ENCODE measurements around the gene SMDT1. TPM values are rescaled to one million over a fixed set of nuclear protein-coding genes. Genes with fewer than 3 reads are reported as not detected.
"Not testable (repeated sequence)": the region's sequence is repeated elsewhere in the genome, so short reads cannot be mapped to it uniquely, and the experiment has no call there.

SMDT1 gene
- total RNA-seq, 2 donors from 2014 or later = 9.6 to 11.9 TPM

- no peak for TF ChIP-seq CTCF (IDR thresholded peaks at IDR 0.05)
- H3K4me3 ChIP-seq = no peak overlapping the region
- DNase-seq (ENCODE audit: low spot score) = no peak
- no peaks in the 10 kb centered on the region for H3K27me3 ChIP-seq
- no peak overlapping the region for H3K27ac ChIP-seq
- H3K36me3 ChIP-seq = no peaks in the 10 kb centered on the region
- no peaks in the 10 kb centered on the region for H3K4me1 ChIP-seq
- H3K9me3 ChIP-seq = no peaks in the 10 kb centered on the region
Observed at GRCh38 chr22:42127606-42128005, 48.1 kb downstream of the SMDT1 start.

DNA sequence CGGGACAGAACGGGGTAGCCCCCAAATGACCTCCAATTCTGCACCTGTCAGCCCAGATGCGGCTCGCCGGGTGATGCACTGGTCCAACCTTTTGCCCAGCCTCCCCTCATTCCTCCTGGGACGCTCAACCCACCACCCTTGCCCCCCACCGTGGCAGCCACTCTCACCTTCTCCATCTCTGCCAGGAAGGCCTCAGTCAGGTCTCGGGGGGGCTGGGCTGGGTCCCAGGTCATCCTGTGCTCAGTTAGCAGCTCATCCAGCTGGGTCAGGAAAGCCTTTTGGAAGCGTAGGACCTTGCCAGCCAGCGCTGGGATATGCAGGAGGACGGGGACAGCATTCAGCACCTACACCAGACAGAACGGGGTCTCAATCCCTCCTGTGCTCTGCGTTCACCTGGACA, 48.5 kb downstream of the SMDT1 start:
- not testable (repeated sequence) for DNase-seq (ENCODE audit: low spot score); H3K4me1 ChIP-seq; H3K27ac ChIP-seq; H3K9me3 ChIP-seq; H3K4me3 ChIP-seq; H3K27me3 ChIP-seq; H3K36me3 ChIP-seq

DNA sequence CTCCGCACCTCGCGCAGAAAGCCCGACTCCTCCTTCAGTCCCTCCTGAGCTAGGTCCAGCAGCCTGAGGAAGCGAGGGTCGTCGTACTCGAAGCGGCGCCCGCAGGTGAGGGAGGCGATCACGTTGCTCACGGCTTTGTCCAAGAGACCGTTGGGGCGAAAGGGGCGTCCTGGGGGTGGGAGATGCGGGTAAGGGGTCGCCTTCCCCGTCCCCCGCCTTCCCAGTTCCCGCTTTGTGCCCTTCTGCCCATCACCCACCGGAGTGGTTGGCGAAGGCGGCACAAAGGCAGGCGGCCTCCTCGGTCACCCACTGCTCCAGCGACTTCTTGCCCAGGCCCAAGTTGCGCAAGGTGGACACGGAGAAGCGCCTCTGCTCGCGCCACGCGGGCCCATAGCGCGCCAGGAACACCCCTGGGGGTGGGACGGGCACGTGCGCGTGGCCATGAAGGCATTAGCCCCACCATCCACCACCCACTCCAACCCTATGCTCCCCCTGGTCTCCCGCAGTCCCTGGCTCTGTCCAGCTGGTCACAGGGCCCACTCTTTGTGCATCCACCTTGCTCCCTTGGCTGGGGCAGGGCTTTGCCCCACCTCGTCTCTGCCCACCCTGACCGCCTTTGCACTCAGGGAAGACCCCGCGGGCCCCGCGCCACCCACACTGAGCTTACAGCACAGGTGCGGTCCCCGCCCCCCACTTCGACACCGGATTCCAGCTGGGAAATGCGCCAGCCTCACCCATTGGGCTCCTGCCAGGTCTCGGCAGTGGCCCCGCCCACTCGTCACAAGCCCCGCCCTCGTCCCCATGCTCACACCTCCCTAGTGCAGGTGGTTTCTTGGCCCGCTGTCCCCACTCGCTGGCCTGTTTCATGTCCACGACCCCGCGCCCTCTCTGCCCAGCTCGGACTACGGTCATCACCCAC, 49.5 kb downstream of the SMDT1 start:
- not testable (repeated sequence) for H3K9me3 ChIP-seq; H3K36me3 ChIP-seq; H3K27ac ChIP-seq; H3K4me1 ChIP-seq; H3K4me3 ChIP-seq; DNase-seq (ENCODE audit: low spot score); H3K27me3 ChIP-seq

- not testable (repeated sequence) for H3K27me3 ChIP-seq; H3K9me3 ChIP-seq; H3K36me3 ChIP-seq; H3K4me1 ChIP-seq; H3K4me3 ChIP-seq; H3K27ac ChIP-seq; DNase-seq (ENCODE audit: low spot score)
Observed at GRCh38 chr22:42130182-42130581, 50.7 kb downstream of the SMDT1 start.

GRCh38 chr22:42130639-42131431, 51.3 kb downstream of the SMDT1 start, which contains the start of gene CYP2D6:
Gene CYP2D6 (minus strand): TSS chr22:42130810. CDS start chr22:42130791, 19 bp downstream.
- H3K36me3 ChIP-seq, H3K9me3 ChIP-seq, H3K27me3 ChIP-seq, H3K4me1 ChIP-seq, H3K27ac ChIP-seq, H3K4me3 ChIP-seq: not testable (repeated sequence)
- peak; percentile 52 for DNase-seq (ENCODE audit: low spot score)

GRCh38 chr22:42131562-42131961, 52.1 kb downstream of the SMDT1 start:
- Histone ChIP-seq H3K4me1 (no peaks in the 10 kb centered on the region), H3K27ac (no peak overlapping the region), H3K4me3 (no peak overlapping the region), H3K27me3 (no peaks in the 10 kb centered on the region), H3K36me3 (no peaks in the 10 kb centered on the region), H3K9me3 (no peaks in the 10 kb centered on the region)
- no peak for TF ChIP-seq CTCF (IDR thresholded peaks at IDR 0.05)
- no peak for DNase-seq (ENCODE audit: low spot score)

DNA sequence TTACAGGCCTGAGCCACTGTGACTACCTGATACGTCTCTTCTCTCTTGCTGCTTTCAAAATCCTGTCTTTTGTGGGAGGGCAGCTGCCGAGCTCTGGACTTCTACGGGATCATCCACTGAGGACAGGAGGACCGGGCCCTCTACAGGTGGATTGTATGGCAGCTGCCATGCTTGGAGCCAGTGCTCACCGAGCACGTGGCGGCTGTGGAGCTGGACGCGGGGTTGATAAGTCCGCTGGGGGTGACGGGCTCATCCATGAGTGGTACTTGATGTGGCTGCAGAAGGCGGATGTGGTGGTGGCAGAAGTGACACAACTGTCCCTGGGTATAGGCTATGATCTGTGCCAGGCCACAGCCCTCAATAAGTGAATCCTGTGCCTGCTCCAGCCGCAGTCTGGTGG, 53.0 kb downstream of the SMDT1 start:
- no peak for DNase-seq (ENCODE audit: low spot score)

More for the DNA sequence above, 53.0 kb downstream of the SMDT1 start:
- H3K27me3 ChIP-seq = no peaks in the 10 kb centered on the region
- no peak overlapping the region for H3K4me3 ChIP-seq
- H3K9me3 ChIP-seq = no peaks in the 10 kb centered on the region
- H3K27ac ChIP-seq = no peak overlapping the region
- no peaks in the 10 kb centered on the region for H3K36me3 ChIP-seq
- no peaks in the 10 kb centered on the region for H3K4me1 ChIP-seq
- TF ChIP-seq CTCF (IDR thresholded peaks at IDR 0.05) = no peak

Other genes starting within 250 kb of the SMDT1 start
- gene SREBF2, start 246.6 kb upstream of the SMDT1 start, total RNA-seq = 10 to 100 TPM; 45.6 to 61.4 TPM
- gene SHISA8, start 164.6 kb upstream of the SMDT1 start, total RNA-seq = under 1 TPM; 0.31 to 0.67 TPM
- gene TNFRSF13C, start 152.9 kb upstream of the SMDT1 start, total RNA-seq = under 1 TPM; 0.11 to 0.12 TPM
- not detected for gene CENPM, start 132.5 kb upstream of the SMDT1 start, total RNA-seq
- under 1 TPM in 1 of 2 donors, not detected in 1; 0.07 TPM for gene SEPTIN3, start 110.3 kb upstream of the SMDT1 start, total RNA-seq
- gene WBP2NL, start 80.9 kb upstream of the SMDT1 start, total RNA-seq = under 1 TPM in 1 of 2 donors, not detected in 1; 0.22 TPM
- gene NAGA, start 8.9 kb upstream of the SMDT1 start, total RNA-seq = 10 to 100 TPM; 19.1 to 21.7 TPM
- gene PHETA2, start 5.5 kb upstream of the SMDT1 start, total RNA-seq = 10 to 100 TPM in 1 of 2 donors, 1 to 10 TPM in 1; 6.5 to 12.7 TPM
- gene NDUFA6, start 11.1 kb downstream of the SMDT1 start, total RNA-seq = 100 to 1,000 TPM; 143 to 185 TPM
- gene CYP2D6, start 51.1 kb downstream of the SMDT1 start, total RNA-seq = not detected
- 10 to 100 TPM; 13.6 to 15.5 TPM for gene TCF20, start 191.0 kb downstream of the SMDT1 start, total RNA-seq